Activated CD8-positive, alpha-beta memory T cell treated with anti-CD3 and anti-CD28 coated beads, Interleukin-2, amount 50 U/mL, for 1 hour (primary cell): Measurements from ENCODE around the gene GRIK3.

ENCODE experiments used
- DNase-seq: peaks from one replicate; pipeline ENCODE4 v3.0.0-alpha.2; 2020; ENCODE audit errors: extremely low read depth

Gene GRIK3

GRCh38 chr1:37043101-37043500 lies 8.8 kb upstream of the GRIK3 start:
- no peak for DNase-seq

GRCh38 chr1:37042506-37042905 lies 8.2 kb upstream of the GRIK3 start:
- DNase-seq = no peak

GRCh38 chr1:37041483-37041882 lies 7.2 kb upstream of the GRIK3 start:
- DNase-seq = no peak

GRCh38 chr1:37040773-37041172 lies 6.5 kb upstream of the GRIK3 start:
- DNase-seq = no peak

- DNase-seq = no peak
These were observed 5.9 kb upstream of the GRIK3 start for GRCh38 chr1:37040261-37040660.

GRCh38 chr1:37038227-37039093 lies 4.1 kb upstream of the GRIK3 start:
- no peak for DNase-seq

GRCh38 chr1:37037690-37038089 lies 3.4 kb upstream of the GRIK3 start:
- no peak for DNase-seq

GRCh38 chr1:37036667-37037053 lies 2.3 kb upstream of the GRIK3 start:
- DNase-seq = no peak

GRCh38 chr1:37035796-37036666 lies 1.7 kb upstream of the GRIK3 start:
- no peak for DNase-seq

GRCh38 chr1:37035014-37035691 lies 838 bp upstream of the GRIK3 start:
- no peak for DNase-seq

- DNase-seq = no peak
These were observed 787 bp downstream of the GRIK3 start for GRCh38 chr1:37033355-37034101.

GRCh38 chr1:37032660-37033354 lies 1.5 kb downstream of the GRIK3 start:
- no peak for DNase-seq

- DNase-seq = no peak
These were observed 2.4 kb downstream of the GRIK3 start for GRCh38 chr1:37031871-37032270.

- DNase-seq = no peak
These were observed 2.9 kb downstream of the GRIK3 start for GRCh38 chr1:37031429-37031828.

GRCh38 chr1:37028981-37029617 lies 5.2 kb downstream of the GRIK3 start:
- DNase-seq = no peak

- no peak for DNase-seq
These were observed 12.8 kb downstream of the GRIK3 start for GRCh38 chr1:37021502-37021901.

- DNase-seq = no peak
These were observed 13.6 kb downstream of the GRIK3 start for GRCh38 chr1:37020653-37021277.

- no peak for DNase-seq
These were observed 15.8 kb downstream of the GRIK3 start for GRCh38 chr1:37018510-37018909.

- no peak for DNase-seq
These were observed 16.6 kb downstream of the GRIK3 start for GRCh38 chr1:37017720-37018119.

GRCh38 chr1:37016121-37016520 lies 18.2 kb downstream of the GRIK3 start:
- DNase-seq = no peak
